Measurements from ENCODE around the gene MRPS34. TPM values are rescaled to one million over a fixed set of nuclear protein-coding genes. Genes with fewer than 3 reads are reported as not detected.

The MRPS34 gene
- total and polyA plus RNA-seq, 9 of the 15 experiments (the other 6 are each of a cell fraction or from before 2014, with no cell fraction given), result 5.2 to 334 (median 92.8) TPM

- no peaks in the 10 kb centered on the region for H3K27me3 ChIP-seq (ENCODE audit: control insufficient read depth in 2 of 2, insufficient read depth in 2 of 2, low read length in 2 of 2)
- ATAC-seq, result no peak
- in situ Hi-C loops (cut with MboI), result no loop called here
Observed at GRCh38 chr16:1817716-1818115, 44.8 kb upstream of the MRPS34 start.

DNA sequence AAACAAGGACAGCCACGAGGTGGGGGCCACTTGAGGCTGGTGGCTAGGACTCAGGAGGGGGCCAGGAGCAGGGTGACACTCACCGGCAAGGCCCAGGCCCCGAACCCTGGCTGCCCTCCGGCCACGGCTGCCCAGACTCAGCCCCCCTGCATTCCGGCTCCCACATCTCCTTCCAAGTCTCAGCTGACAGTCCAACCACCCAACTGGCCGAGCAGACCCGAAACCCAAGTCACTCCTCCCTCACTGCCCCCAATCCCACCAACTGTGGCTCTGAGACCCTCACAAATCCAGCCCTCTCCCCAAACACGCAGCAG is 44.3 kb upstream of the MRPS34 start:
- no peak overlapping the region for H3K27ac ChIP-seq (ENCODE audit: extremely low read depth, low read depth, low read length)
- ATAC-seq (no peak), DNase-seq (ENCODE audit: extremely low read depth in 1 of 4, low spot score in 3 of 4) (no peak), FAIRE-seq (no peak)
- H3K9ac ChIP-seq (ENCODE audit: insufficient read depth in 1 of 2, low read depth in 2 of 2, low read length in 2 of 2), result no peak overlapping the region
- no peak overlapping the region for H2AFZ ChIP-seq (ENCODE audit: low read depth, low read length)
- intact Hi-C loops (cut with micrococcal nuclease) (no loop called here), in situ Hi-C loops (cut with MboI) (no loop called here)
- ChIA-PET POLR2A (interaction anchor here (0.6 kb wide), 1 partner anchor 538 kb away, joined by 3 read pairs; no protein-coding TSS in a partner anchor), CTCF (ENCODE audit: low intra/inter-chr PET ratio) (no interaction called here)
- H3K79me2 ChIP-seq (ENCODE audit: control insufficient read depth, insufficient read depth, low read length), result no peaks in the 10 kb centered on the region
- H3K27me3 ChIP-seq (ENCODE audit: control insufficient read depth in 2 of 2, insufficient read depth in 2 of 2, low read length in 2 of 2), result no peaks in the 10 kb centered on the region
- H4K20me1 ChIP-seq (replicated peaks; ENCODE audit: control insufficient read depth, insufficient read depth, low read length), result no peaks in the 10 kb centered on the region
- H3K9me3 ChIP-seq (replicated peaks; ENCODE audit: control insufficient read depth, insufficient read depth, low read depth, low read length), result no peaks in the 10 kb centered on the region
- BruUV-seq (replicated peaks), result no TSS peak
- H3K4me3 ChIP-seq, result no peak overlapping the region
- 83% methylated on average over 8 of the region's 9 CpGs for WGBS (ENCODE audit: insufficient coverage, low coverage, missing lambda C conversion rate)
- peaks cover 0 to 52% of the 10 kb centered on the region in 2 experiments; a peak in 3 of 5 replicates for H3K4me1 ChIP-seq (replicated peaks in 1 of 2; ENCODE audit: control insufficient read depth in 2 of 2, insufficient read depth in 2 of 2, low read length in 2 of 2)
- H3K9me1 ChIP-seq (ENCODE audit: control insufficient read depth, insufficient read depth, low read length), result no peaks in the 10 kb centered on the region
- H3K36me3 ChIP-seq (ENCODE audit: control insufficient read depth, insufficient read depth, low read length), result peaks cover 3% of the 10 kb centered on the region; the same call in 1 of the 3 replicates
- no peak overlapping the region for H3K4me2 ChIP-seq (ENCODE audit: insufficient read depth, low read length)
- TF ChIP-seq, protein P1, sequence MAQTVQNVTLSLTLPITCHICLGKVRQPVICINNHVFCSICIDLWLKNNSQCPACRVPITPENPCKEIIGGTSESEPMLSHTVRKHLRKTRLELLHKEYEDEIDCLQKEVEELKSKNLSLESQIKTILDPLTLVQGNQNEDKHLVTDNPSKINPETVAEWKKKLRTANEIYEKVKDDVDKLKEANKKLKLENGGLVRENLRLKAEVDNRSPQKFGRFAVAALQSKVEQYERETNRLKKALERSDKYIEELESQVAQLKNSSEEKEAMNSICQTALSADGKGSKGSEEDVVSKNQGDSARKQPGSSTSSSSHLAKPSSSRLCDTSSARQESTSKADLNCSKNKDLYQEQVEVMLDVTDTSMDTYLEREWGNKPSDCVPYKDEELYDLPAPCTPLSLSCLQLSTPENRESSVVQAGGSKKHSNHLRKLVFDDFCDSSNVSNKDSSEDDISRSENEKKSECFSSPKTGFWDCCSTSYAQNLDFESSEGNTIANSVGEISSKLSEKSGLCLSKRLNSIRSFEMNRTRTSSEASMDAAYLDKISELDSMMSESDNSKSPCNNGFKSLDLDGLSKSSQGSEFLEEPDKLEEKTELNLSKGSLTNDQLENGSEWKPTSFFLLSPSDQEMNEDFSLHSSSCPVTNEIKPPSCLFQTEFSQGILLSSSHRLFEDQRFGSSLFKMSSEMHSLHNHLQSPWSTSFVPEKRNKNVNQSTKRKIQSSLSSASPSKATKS (CRISPR knock-in tag; IDR thresholded peaks at IDR 0.05), result no peak
- TF ChIP-seq ZKSCAN1 (IDR thresholded peaks at IDR 0.05; ENCODE audit: low read depth, low read length) (no peak), ZC3H11A (IDR thresholded peaks at IDR 0.05; ENCODE audit: low read depth, low read length) (no peak), PTRF (tag; IDR thresholded peaks at IDR 0.05) (no peak), NEUROD1 (IDR thresholded peaks at IDR 0.05; ENCODE audit: borderline replicate concordance, low read depth, low read length, partially characterized antibody) (no peak), WHSC1 (IDR thresholded peaks at IDR 0.05; ENCODE audit: low read length) (no peak), CSDE1 (IDR thresholded peaks at IDR 0.05) (no peak), TCF15 (CRISPR knock-in tag; IDR thresholded peaks at IDR 0.05) (no peak), NRF1 (conservative IDR thresholded peaks at IDR 0.05 in 1 of 2, IDR thresholded peaks at IDR 0.05 in 1 of 2) (no peak), TAF9B (IDR thresholded peaks at IDR 0.05; ENCODE audit: partially characterized antibody) (no peak), ZNF146 (CRISPR knock-in tag; IDR thresholded peaks at IDR 0.05; ENCODE audit: unreplicated experiment) (no peak), ZNF274 (IDR thresholded peaks at IDR 0.05; ENCODE audit: borderline replicate concordance, low read depth, low read length) (no peak), KAT8 (IDR thresholded peaks at IDR 0.05; ENCODE audit: low read depth) (no peak)

More at GRCh38 chr16:1817716-1818115, 44.8 kb upstream of the MRPS34 start:
- H4K20me1 ChIP-seq (replicated peaks; ENCODE audit: control insufficient read depth, insufficient read depth, low read length), result no peaks in the 10 kb centered on the region
- DNase-seq (ENCODE audit: extremely low read depth in 1 of 4, low spot score in 3 of 4) (no peak), FAIRE-seq (no peak)
- intact Hi-C loops (cut with micrococcal nuclease), result no loop called here
- WGBS (ENCODE audit: insufficient coverage, low coverage, missing lambda C conversion rate), result 88% methylated on average over 16 of the region's 17 CpGs
- H3K4me1 ChIP-seq (replicated peaks in 1 of 2; ENCODE audit: control insufficient read depth in 2 of 2, insufficient read depth in 2 of 2, low read length in 2 of 2), result peaks cover 0 to 49% of the 10 kb centered on the region in 2 experiments; a peak in 3 of 5 replicates
- no peaks in the 10 kb centered on the region for H3K9me1 ChIP-seq (ENCODE audit: control insufficient read depth, insufficient read depth, low read length)
- ChIA-PET CTCF (ENCODE audit: low intra/inter-chr PET ratio) (no interaction called here), POLR2A (no interaction called here)
- peaks cover 3% of the 10 kb centered on the region; the same call in 1 of the 3 replicates for H3K36me3 ChIP-seq (ENCODE audit: control insufficient read depth, insufficient read depth, low read length)
- no peak overlapping the region for H3K27ac ChIP-seq (ENCODE audit: extremely low read depth, low read depth, low read length)
- TF ChIP-seq ZNF121 (CRISPR knock-in tag; conservative IDR thresholded peaks at IDR 0.05) (no peak), RBFOX2 (IDR thresholded peaks at IDR 0.05; ENCODE audit: low read depth, low read length) (0 out of 2 replicates have a peak, but pooled peaks have one; percentile 8), ARNT (IDR thresholded peaks at IDR 0.05) (no peak)
- H3K79me2 ChIP-seq (ENCODE audit: control insufficient read depth, insufficient read depth, low read length), result no peaks in the 10 kb centered on the region
- H2AFZ ChIP-seq (ENCODE audit: low read depth, low read length), result no peak overlapping the region
- H3K4me3 ChIP-seq, result no peak overlapping the region
- H3K9ac ChIP-seq (ENCODE audit: insufficient read depth in 1 of 2, low read depth in 2 of 2, low read length in 2 of 2), result no peak overlapping the region
- no TSS peak for BruUV-seq (replicated peaks)
- H3K9me3 ChIP-seq (replicated peaks; ENCODE audit: control insufficient read depth, insufficient read depth, low read depth, low read length), result no peaks in the 10 kb centered on the region
- no peak overlapping the region for H3K4me2 ChIP-seq (ENCODE audit: insufficient read depth, low read length)
